Panc1 (cell line): Measurements from ENCODE around the gene FAF1. TPM values are rescaled to one million over a fixed set of nuclear protein-coding genes. Genes with fewer than 3 reads are reported as not detected.

Experiments used
- ATAC-seq: fragments of 200-7000 bp; cut with Tn5 transposase; 2 replicates; pipeline ENCODE4 v1.9.1; 2020; ENCODE audit warnings: mild to moderate bottlenecking, moderate library complexity
- BruUV-seq: library from RNA; stranded (reverse); fragments of 400-500 nt; replicated peaks from 2 replicates; lab custom pipeline; 2021; lab: Mats Ljungman, UMichigan
- CTCF ChIA-PET: fragments of 300-600 bp; sonication (Branson Sonifier 250); formaldehyde crosslinking; loops from one replicate; lab custom pipeline; 2022; ENCODE audit warnings: antibody characterized with exemption; lab: Charles Lee
- POLR2A ChIA-PET: fragments of 300-600 bp; sonication (Branson Sonifier 250); formaldehyde crosslinking; loops from one replicate; lab custom pipeline; 2022; ENCODE audit warnings: antibody characterized with exemption; lab: Charles Lee
- DNase-seq: peaks from one replicate; pipeline ENCODE4 v3.0.0-alpha.2; 2010; ENCODE audit warnings: low read depth, low spot score
- H3K27ac ChIP-seq: 2 replicates; pipeline ENCODE4 v1.5.1; 2011; ENCODE audit warnings: mild to moderate bottlenecking, low read length, inconsistent platforms
- H3K27me3 ChIP-seq: fragments of 200-500 bp; sonication (Bioruptor generic); 2 replicates; pipeline ENCODE4 v1.6.0; 2014; ENCODE audit warnings: low read length, inconsistent platforms; ENCODE audit not compliant: control insufficient read depth, insufficient read depth
- H3K36me3 ChIP-seq: fragments of 200-500 bp; sonication (Bioruptor generic); 2 replicates; pipeline ENCODE4 v1.5.1; 2014; ENCODE audit warnings: inconsistent platforms, mild to moderate bottlenecking, low read length, moderate library complexity; ENCODE audit not compliant: control insufficient read depth, insufficient read depth
- H3K4me1 ChIP-seq: 2 replicates; pipeline ENCODE4 v1.5.1; 2011; ENCODE audit warnings: inconsistent platforms, mild to moderate bottlenecking, low read length, moderate library complexity; ENCODE audit not compliant: control insufficient read depth, insufficient read depth
- H3K4me3 ChIP-seq, 2 experiments: 2 replicates each; pipeline ENCODE4 v1.5.1; 2011 to 2012; ENCODE audit warnings: low read depth in 2 of 2, low read length in 2 of 2, mild to moderate bottlenecking in 2 of 2, inconsistent platforms in 1 of 2, moderate library complexity in 1 of 2
- H3K9me3 ChIP-seq: fragments of 200-500 bp; sonication (Bioruptor generic); 2 replicates; pipeline ENCODE4 v1.5.1; 2014; ENCODE audit warnings: low read depth, mild to moderate bottlenecking, inconsistent platforms, low read length, moderate library complexity; ENCODE audit not compliant: control insufficient read depth, insufficient read depth
- POLR2AphosphoS5 ChIP-seq: IDR thresholded peaks from 2 replicates; pipeline ENCODE4 v1.6.1; 2012; ENCODE audit warnings: mild to moderate bottlenecking, low read depth, low read length, moderate library complexity
- SIN3A ChIP-seq: IDR thresholded peaks from 2 replicates; pipeline ENCODE4 v1.6.1; 2012; ENCODE audit warnings: low read depth, mild to moderate bottlenecking, low read length, moderate library complexity, borderline replicate concordance; ENCODE audit not compliant: insufficient read depth
- TCF7L2 ChIP-seq: IDR thresholded peaks from 2 replicates; pipeline ENCODE4 v1.6.1; 2011; ENCODE audit warnings: mild to moderate bottlenecking, low read depth, low read length, inconsistent platforms
- in situ Hi-C: cut with HindIII; loops from 2 replicates; pipeline ENCODE4 v1.10.0; 2016; ENCODE audit warnings: low sequenced_read_pairs, low pct_unique_long_range_greater_than_20kb
- intact Hi-C: fragments of 100-400 bp; cut with micrococcal nuclease; formaldehyde crosslinking; loops from one replicate; pipeline ENCODE4 v1.10.0; 2022; ENCODE audit not compliant: unreplicated experiment
- total RNA-seq: library from RNA; stranded (reverse); gene quantifications from one replicate; pipeline ENCODE4 v1.2.1, GENCODE V29; 2021; ENCODE audit not compliant: unreplicated experiment
- TF ChIP-seq, protein P1 (sequence below), 2 experiments: IDR thresholded peaks; 2 replicates each; pipeline ENCODE4 v1.6.1; 2011 to 2012; ENCODE audit warnings: low read depth in 2 of 2, control low read depth in 1 of 2, low read length in 1 of 2, mild to moderate bottlenecking in 1 of 2, moderate library complexity in 1 of 2; ENCODE audit not compliant: insufficient read depth in 1 of 2
- TF ChIP-seq, protein P2 (sequence below): fragments of 450-650 bp; IDR thresholded peaks from 2 replicates; pipeline ENCODE4 v1.5.1; 2017; ENCODE audit warnings: mild to moderate bottlenecking

FAF1 gene
- total RNA-seq, 1 experiment from 2014 or later, result 101 TPM

- POLR2A ChIA-PET, result no interaction called here
- BruUV-seq, result no TSS peak
- no peak for ATAC-seq
These were observed 471.7 kb downstream of the FAF1 start for GRCh38 chr1:50488356-50488755.

DNA sequence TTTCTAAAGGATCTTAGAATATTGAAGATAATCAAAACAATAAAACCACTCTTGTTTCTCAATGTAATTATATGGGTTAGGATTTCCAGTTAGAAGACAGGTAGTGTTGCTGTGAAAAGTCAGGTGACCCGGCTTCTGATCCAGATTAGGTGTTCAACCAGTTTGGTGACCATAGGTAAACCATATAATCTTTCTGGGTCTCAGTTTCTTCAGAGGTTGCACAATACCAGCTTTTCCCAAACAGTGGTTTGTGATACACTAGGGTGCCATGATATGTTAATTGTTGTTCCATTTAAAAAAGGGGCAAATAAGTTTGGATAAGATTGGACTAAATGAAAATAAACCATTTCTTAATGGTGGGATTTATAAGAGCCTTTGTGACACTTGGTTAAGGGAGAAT, 472.3 kb downstream of the FAF1 start:
- DNase-seq (no peak), ATAC-seq (no peak)
- H3K4me3 ChIP-seq, result no peak overlapping the region
- no peaks in the 10 kb centered on the region; the same call in 1 of the 2 replicates for H3K36me3 ChIP-seq
- no peak for TF ChIP-seq POLR2AphosphoS5
- TF ChIP-seq TCF7L2, result no peak
- H3K4me1 ChIP-seq, result no peaks in the 10 kb centered on the region
- ChIA-PET CTCF (no interaction called here), POLR2A (no interaction called here)
- no peak overlapping the region for H3K27ac ChIP-seq
- H3K27me3 ChIP-seq, result no peaks in the 10 kb centered on the region
- H3K9me3 ChIP-seq, result no peaks in the 10 kb centered on the region
- no TSS peak for BruUV-seq
- intact Hi-C loops (no loop called here), in situ Hi-C loops (no loop called here)

More at GRCh38 chr1:50488356-50488755, 471.7 kb downstream of the FAF1 start:
- intact Hi-C loops (no loop called here), in situ Hi-C loops (no loop called here)
- Histone ChIP-seq H3K27me3 (no peaks in the 10 kb centered on the region), H3K4me3 (no peak overlapping the region), H3K4me1 (no peaks in the 10 kb centered on the region), H3K9me3 (no peaks in the 10 kb centered on the region), H3K36me3 (no peaks in the 10 kb centered on the region; the same call in 1 of the 2 replicates), H3K27ac (no peak overlapping the region)
- DNase-seq, result no peak
- TF ChIP-seq, protein P1, sequence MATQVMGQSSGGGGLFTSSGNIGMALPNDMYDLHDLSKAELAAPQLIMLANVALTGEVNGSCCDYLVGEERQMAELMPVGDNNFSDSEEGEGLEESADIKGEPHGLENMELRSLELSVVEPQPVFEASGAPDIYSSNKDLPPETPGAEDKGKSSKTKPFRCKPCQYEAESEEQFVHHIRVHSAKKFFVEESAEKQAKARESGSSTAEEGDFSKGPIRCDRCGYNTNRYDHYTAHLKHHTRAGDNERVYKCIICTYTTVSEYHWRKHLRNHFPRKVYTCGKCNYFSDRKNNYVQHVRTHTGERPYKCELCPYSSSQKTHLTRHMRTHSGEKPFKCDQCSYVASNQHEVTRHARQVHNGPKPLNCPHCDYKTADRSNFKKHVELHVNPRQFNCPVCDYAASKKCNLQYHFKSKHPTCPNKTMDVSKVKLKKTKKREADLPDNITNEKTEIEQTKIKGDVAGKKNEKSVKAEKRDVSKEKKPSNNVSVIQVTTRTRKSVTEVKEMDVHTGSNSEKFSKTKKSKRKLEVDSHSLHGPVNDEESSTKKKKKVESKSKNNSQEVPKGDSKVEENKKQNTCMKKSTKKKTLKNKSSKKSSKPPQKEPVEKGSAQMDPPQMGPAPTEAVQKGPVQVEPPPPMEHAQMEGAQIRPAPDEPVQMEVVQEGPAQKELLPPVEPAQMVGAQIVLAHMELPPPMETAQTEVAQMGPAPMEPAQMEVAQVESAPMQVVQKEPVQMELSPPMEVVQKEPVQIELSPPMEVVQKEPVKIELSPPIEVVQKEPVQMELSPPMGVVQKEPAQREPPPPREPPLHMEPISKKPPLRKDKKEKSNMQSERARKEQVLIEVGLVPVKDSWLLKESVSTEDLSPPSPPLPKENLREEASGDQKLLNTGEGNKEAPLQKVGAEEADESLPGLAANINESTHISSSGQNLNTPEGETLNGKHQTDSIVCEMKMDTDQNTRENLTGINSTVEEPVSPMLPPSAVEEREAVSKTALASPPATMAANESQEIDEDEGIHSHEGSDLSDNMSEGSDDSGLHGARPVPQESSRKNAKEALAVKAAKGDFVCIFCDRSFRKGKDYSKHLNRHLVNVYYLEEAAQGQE (IDR thresholded peaks at IDR 0.05; ENCODE audit: insufficient read depth in 1 of 2, low read depth in 2 of 2, low read length in 1 of 2), result no peak
- no peak for TF ChIP-seq TCF7L2
- TF ChIP-seq, protein P2, sequence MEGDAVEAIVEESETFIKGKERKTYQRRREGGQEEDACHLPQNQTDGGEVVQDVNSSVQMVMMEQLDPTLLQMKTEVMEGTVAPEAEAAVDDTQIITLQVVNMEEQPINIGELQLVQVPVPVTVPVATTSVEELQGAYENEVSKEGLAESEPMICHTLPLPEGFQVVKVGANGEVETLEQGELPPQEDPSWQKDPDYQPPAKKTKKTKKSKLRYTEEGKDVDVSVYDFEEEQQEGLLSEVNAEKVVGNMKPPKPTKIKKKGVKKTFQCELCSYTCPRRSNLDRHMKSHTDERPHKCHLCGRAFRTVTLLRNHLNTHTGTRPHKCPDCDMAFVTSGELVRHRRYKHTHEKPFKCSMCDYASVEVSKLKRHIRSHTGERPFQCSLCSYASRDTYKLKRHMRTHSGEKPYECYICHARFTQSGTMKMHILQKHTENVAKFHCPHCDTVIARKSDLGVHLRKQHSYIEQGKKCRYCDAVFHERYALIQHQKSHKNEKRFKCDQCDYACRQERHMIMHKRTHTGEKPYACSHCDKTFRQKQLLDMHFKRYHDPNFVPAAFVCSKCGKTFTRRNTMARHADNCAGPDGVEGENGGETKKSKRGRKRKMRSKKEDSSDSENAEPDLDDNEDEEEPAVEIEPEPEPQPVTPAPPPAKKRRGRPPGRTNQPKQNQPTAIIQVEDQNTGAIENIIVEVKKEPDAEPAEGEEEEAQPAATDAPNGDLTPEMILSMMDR, result no peak
- no peak for TF ChIP-seq SIN3A
- TF ChIP-seq POLR2AphosphoS5, result no peak
- CTCF ChIA-PET, result no interaction called here

DNA sequence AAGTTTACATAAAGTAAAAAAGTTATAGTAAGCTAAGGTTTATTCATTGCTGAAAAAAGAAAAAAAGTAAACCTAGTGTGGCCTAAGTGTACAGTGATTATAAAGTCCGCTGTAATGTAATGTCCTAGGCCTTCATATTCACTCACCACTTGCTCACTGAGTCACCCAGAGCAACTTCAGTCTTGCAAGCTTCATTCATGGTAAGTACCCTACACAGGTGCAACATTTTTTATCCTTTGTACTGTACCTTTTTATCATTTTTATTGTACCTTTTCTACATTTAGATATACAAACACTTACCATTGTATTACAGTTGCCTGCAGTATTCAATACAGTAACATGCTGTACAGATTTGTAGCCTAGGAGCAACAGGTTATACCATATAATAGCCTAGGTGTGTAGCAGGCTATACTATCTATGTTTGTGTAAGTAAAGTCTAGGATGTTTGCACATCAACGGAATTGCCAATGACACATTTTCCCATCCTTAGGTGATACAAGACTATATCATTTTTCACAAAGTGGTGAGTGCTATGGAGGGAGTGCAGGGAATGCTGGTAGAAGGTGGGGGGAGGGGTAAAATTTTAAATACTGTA, 478.8 kb downstream of the FAF1 start:
- DNase-seq (no peak), ATAC-seq (no peak)
- Histone ChIP-seq H3K9me3 (no peaks in the 10 kb centered on the region), H3K36me3 (no peaks in the 10 kb centered on the region; the same call in 1 of the 2 replicates), H3K4me1 (no peaks in the 10 kb centered on the region), H3K27ac (no peak overlapping the region), H3K27me3 (no peaks in the 10 kb centered on the region), H3K4me3 (no peak overlapping the region)
- TF ChIP-seq POLR2AphosphoS5 (no peak), TCF7L2 (no peak), SIN3A (no peak)
- TF ChIP-seq, protein P1 (IDR thresholded peaks at IDR 0.05; ENCODE audit: insufficient read depth in 1 of 2, low read depth in 2 of 2, low read length in 1 of 2), result no peak
- TF ChIP-seq, protein P2, result no peak
- intact Hi-C loops (no loop called here), in situ Hi-C loops (no loop called here)
- ChIA-PET CTCF (no interaction called here), POLR2A (interaction anchor here (0.6 kb wide), 1 partner anchor 89 kb away, joined by 5 read pairs; no protein-coding TSS in a partner anchor)
- BruUV-seq, result no TSS peak
